HCT116 (cell line): ENCODE results near the gene SGIP1. TPM values are rescaled to one million over a fixed set of nuclear protein-coding genes. Genes with fewer than 3 reads are reported as not detected.
"Not testable (repeated sequence)": the region's sequence is repeated elsewhere in the genome, so short reads cannot be mapped to it uniquely, and the experiment has no call there.

Source experiments
- ATAC-seq: fragments of 200-7000 bp; cut with Tn5 transposase; 2 replicates; pipeline ENCODE4 v1.9.1; 2020; ENCODE audit warnings: mild to moderate bottlenecking, moderate library complexity
- BruUV-seq: library from RNA; stranded (reverse); fragments of 400-500 nt; replicated peaks from 2 replicates; lab custom pipeline; 2021; lab: Mats Ljungman, UMichigan
- CTCF ChIA-PET: fragments of 300-600 bp; sonication (Branson Sonifier 250); formaldehyde crosslinking; loops from one replicate; lab custom pipeline; 2021; ENCODE audit warnings: antibody characterized with exemption; lab: Charles Lee
- POLR2A ChIA-PET: fragments of 300-600, 350-600 bp; sonication (Branson Sonifier 250); formaldehyde crosslinking; loops from one replicate; lab custom pipeline; 2021; ENCODE audit warnings: antibody characterized with exemption; lab: Charles Lee
- RAD21 ChIA-PET, 2 experiments: fragments of 300-600 bp; sonication (Branson Sonifier 250); formaldehyde crosslinking; loops; one replicate each; lab custom pipeline; 2023; ENCODE audit warnings: low total read pairs in 2 of 2; ENCODE audit not compliant: uncharacterized antibody in 2 of 2, unreplicated experiment in 2 of 2, low non-redundant PET in 1 of 2; lab: Charles Lee
- DNase-seq: peaks from one replicate; pipeline ENCODE4 v3.0.0-alpha.2; 2010; ENCODE audit warnings: low read depth, low spot score
- H2AFZ ChIP-seq: fragments of 200-600 bp; shearing (Covaris generic), sonication (generic); 2 replicates; pipeline ENCODE4 v1.6.1; 2017; ENCODE audit warnings: low read depth, mixed run types, mixed read lengths, antibody characterized with exemption, low read length; ENCODE audit not compliant: poor library complexity, severe bottlenecking
- H3K27ac ChIP-seq: 2 replicates; pipeline ENCODE4 v1.5.1; 2012; ENCODE audit warnings: low read depth, low read length
- H3K27me3 ChIP-seq: fragments of 200-600 bp; sonication (generic); 2 replicates; pipeline ENCODE4 v1.6.1; 2016; ENCODE audit warnings: mixed run types, low read length, mixed read lengths; ENCODE audit not compliant: insufficient read depth
- H3K36me3 ChIP-seq, 2 experiments: fragments of 200-500 bp in 1 of 2; fragments of 200-600 bp in 1 of 2; sonication (Bioruptor generic) in 1 of 2; sonication (generic) in 1 of 2; 2 replicates each; pipeline versions ENCODE4 v1.5.1 to v1.6.1; 2014 to 2016; ENCODE audit warnings: low read length in 2 of 2, inconsistent platforms in 1 of 2, mixed read lengths in 1 of 2, mixed run types in 1 of 2; ENCODE audit not compliant: insufficient read depth in 2 of 2, control insufficient read depth in 1 of 2
- H3K4me1 ChIP-seq, 2 experiments: fragments of 200-600 bp in 1 of 2; sonication (generic) in 1 of 2; 2 replicates each; pipeline versions ENCODE4 v1.5.1 to v1.6.1; 2012 to 2017; ENCODE audit warnings: low read length in 2 of 2, inconsistent platforms in 1 of 2, mild to moderate bottlenecking in 1 of 2, mixed read lengths in 1 of 2, mixed run types in 1 of 2, moderate library complexity in 1 of 2; ENCODE audit not compliant: insufficient read depth in 2 of 2, control insufficient read depth in 1 of 2
- H3K4me2 ChIP-seq: fragments of 200-600 bp; sonication (generic); 2 replicates; pipeline ENCODE4 v1.6.1; 2017; ENCODE audit warnings: mixed run types, low read length, mixed read lengths
- H3K4me3 ChIP-seq, 2 experiments: fragments of 200-600 bp in 1 of 2; sonication (generic) in 1 of 2; replicated peaks in 1 of 2; 2 replicates each; pipeline ENCODE4 v1.5.1; 2011 to 2016; ENCODE audit warnings: low read length in 2 of 2, control low read depth in 1 of 2, low read depth in 1 of 2, mild to moderate bottlenecking in 1 of 2, mixed read lengths in 1 of 2, mixed run types in 1 of 2
- H3K79me2 ChIP-seq: fragments of 200-600 bp; sonication (generic); 2 replicates; pipeline ENCODE4 v1.6.1; 2017; ENCODE audit warnings: mild to moderate bottlenecking, mixed run types, low read length, moderate library complexity, mixed read lengths; ENCODE audit not compliant: insufficient read depth
- H3K9ac ChIP-seq: fragments of 200-600 bp; sonication (generic); 2 replicates; pipeline ENCODE4 v1.6.1; 2016; ENCODE audit warnings: low read length, mixed read lengths
- H3K9me2 ChIP-seq: fragments of 200-600 bp; sonication (generic), shearing (Covaris generic); 2 replicates; pipeline ENCODE4 v1.6.1; 2017; ENCODE audit warnings: mixed run types, mild to moderate bottlenecking, moderate library complexity; ENCODE audit not compliant: insufficient read depth
- H3K9me3 ChIP-seq, 2 experiments: fragments of 200-500 bp in 1 of 2; fragments of 200-600 bp in 1 of 2; sonication (Bioruptor generic) in 1 of 2; sonication (generic) in 1 of 2; 2 replicates each; pipeline ENCODE4 v1.6.1; 2014 to 2017; ENCODE audit warnings: low read length in 2 of 2, mixed read lengths in 2 of 2, inconsistent platforms in 1 of 2, low read depth in 1 of 2, mild to moderate bottlenecking in 1 of 2, mixed run types in 1 of 2, moderate library complexity in 1 of 2; ENCODE audit not compliant: control insufficient read depth in 1 of 2, insufficient read depth in 1 of 2
- H4K20me1 ChIP-seq: fragments of 200-600 bp; sonication (generic), shearing (Covaris generic); 2 replicates; pipeline ENCODE4 v1.6.1; 2017; ENCODE audit warnings: mixed run types, mild to moderate bottlenecking, moderate library complexity; ENCODE audit not compliant: insufficient read depth
- EZH2 ChIP-seq: fragments of 200-600 bp; sonication (generic); IDR thresholded peaks from 2 replicates; pipeline ENCODE4 v1.6.1; 2017; ENCODE audit warnings: antibody characterized with exemption, mixed run types
- RAD21 ChIP-seq: IDR thresholded peaks from 2 replicates; pipeline ENCODE4 v1.6.1; 2012; ENCODE audit warnings: low read depth, mild to moderate bottlenecking
- SRF ChIP-seq: IDR thresholded peaks from 2 replicates; pipeline ENCODE4 v1.6.1; 2012; ENCODE audit warnings: low read depth
- TCF7L2 ChIP-seq: IDR thresholded peaks from 2 replicates; pipeline ENCODE4 v1.7.0; 2011; ENCODE audit warnings: borderline replicate concordance, inconsistent platforms; ENCODE audit not compliant: insufficient read depth, insufficient read length; ENCODE audit errors: extremely low read depth
- intact Hi-C: fragments of 100-400 bp; cut with micrococcal nuclease; formaldehyde crosslinking; loops from 2 replicates; pipeline ENCODE4 v1.10.0; 2022
- total RNA-seq: library from RNA; stranded (reverse); gene quantifications from one replicate; pipeline ENCODE4 v1.2.1, GENCODE V29; 2021; ENCODE audit not compliant: unreplicated experiment
- TF ChIP-seq, protein P1 (sequence below): IDR thresholded peaks from 2 replicates; pipeline ENCODE4 v1.6.1; 2011; ENCODE audit warnings: mild to moderate bottlenecking, low read length, moderate library complexity; ENCODE audit not compliant: insufficient replicate concordance; ENCODE audit errors: extremely low read depth
- TF ChIP-seq, protein P2 (sequence below), 3 experiments: fragments of 200-600 bp in 1 of 3; sonication (generic) in 1 of 3; IDR thresholded peaks in 2 of 3; conservative IDR thresholded peaks in 1 of 3; 2 replicates each; pipeline ENCODE4 v1.5.1; 2012 to 2017; ENCODE audit warnings: low read depth in 2 of 3, low read length in 2 of 3, antibody characterized with exemption in 1 of 3, borderline replicate concordance in 1 of 3, control low read depth in 1 of 3, mild to moderate bottlenecking in 1 of 3, mixed read lengths in 1 of 3, mixed run types in 1 of 3, moderate library complexity in 1 of 3; ENCODE audit not compliant: insufficient read depth in 1 of 3

Gene SGIP1
- total RNA-seq, 1 experiment from 2014 or later: 0.15 TPM

- Histone ChIP-seq H3K9me2 (no peaks in the 10 kb centered on the region), H4K20me1 (no peaks in the 10 kb centered on the region), H2AFZ (no peak overlapping the region), H3K4me2 (no peak overlapping the region), H3K9me3 (no peaks in the 10 kb centered on the region), H3K4me3 (no peak overlapping the region), H3K4me1 (no peaks in the 10 kb centered on the region), H3K9ac (no peak overlapping the region), H3K27ac (no peak overlapping the region), H3K27me3 (no peaks in the 10 kb centered on the region), H3K79me2 (no peaks in the 10 kb centered on the region), H3K36me3 (no peaks in the 10 kb centered on the region)
- CTCF ChIA-PET: no interaction called here
- POLR2A ChIA-PET: no interaction called here
- RAD21 ChIA-PET: no interaction called here
- ATAC-seq (no peak), DNase-seq (no peak)
- TF ChIP-seq, protein P1, sequence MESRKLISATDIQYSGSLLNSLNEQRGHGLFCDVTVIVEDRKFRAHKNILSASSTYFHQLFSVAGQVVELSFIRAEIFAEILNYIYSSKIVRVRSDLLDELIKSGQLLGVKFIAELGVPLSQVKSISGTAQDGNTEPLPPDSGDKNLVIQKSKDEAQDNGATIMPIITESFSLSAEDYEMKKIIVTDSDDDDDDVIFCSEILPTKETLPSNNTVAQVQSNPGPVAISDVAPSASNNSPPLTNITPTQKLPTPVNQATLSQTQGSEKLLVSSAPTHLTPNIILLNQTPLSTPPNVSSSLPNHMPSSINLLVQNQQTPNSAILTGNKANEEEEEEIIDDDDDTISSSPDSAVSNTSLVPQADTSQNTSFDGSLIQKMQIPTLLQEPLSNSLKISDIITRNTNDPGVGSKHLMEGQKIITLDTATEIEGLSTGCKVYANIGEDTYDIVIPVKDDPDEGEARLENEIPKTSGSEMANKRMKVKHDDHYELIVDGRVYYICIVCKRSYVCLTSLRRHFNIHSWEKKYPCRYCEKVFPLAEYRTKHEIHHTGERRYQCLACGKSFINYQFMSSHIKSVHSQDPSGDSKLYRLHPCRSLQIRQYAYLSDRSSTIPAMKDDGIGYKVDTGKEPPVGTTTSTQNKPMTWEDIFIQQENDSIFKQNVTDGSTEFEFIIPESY: no peak
- TF ChIP-seq TCF7L2 (no peak), EZH2 (no peak), RAD21 (no peak), SRF (no peak)
- TF ChIP-seq, protein P2, sequence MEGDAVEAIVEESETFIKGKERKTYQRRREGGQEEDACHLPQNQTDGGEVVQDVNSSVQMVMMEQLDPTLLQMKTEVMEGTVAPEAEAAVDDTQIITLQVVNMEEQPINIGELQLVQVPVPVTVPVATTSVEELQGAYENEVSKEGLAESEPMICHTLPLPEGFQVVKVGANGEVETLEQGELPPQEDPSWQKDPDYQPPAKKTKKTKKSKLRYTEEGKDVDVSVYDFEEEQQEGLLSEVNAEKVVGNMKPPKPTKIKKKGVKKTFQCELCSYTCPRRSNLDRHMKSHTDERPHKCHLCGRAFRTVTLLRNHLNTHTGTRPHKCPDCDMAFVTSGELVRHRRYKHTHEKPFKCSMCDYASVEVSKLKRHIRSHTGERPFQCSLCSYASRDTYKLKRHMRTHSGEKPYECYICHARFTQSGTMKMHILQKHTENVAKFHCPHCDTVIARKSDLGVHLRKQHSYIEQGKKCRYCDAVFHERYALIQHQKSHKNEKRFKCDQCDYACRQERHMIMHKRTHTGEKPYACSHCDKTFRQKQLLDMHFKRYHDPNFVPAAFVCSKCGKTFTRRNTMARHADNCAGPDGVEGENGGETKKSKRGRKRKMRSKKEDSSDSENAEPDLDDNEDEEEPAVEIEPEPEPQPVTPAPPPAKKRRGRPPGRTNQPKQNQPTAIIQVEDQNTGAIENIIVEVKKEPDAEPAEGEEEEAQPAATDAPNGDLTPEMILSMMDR (IDR thresholded peaks at IDR 0.05 in 2 of 3, conservative IDR thresholded peaks at IDR 0.05 in 1 of 3; ENCODE audit: borderline replicate concordance in 1 of 3, insufficient read depth in 1 of 3, low read depth in 2 of 3, low read length in 2 of 3): no peak
- intact Hi-C loops: no loop called here
- no TSS peak for BruUV-seq
These were observed 245.6 kb downstream of the SGIP1 start for GRCh38 chr1:66779475-66780078.

GRCh38 chr1:66785800-66786199 lies 251.8 kb downstream of the SGIP1 start:
- H3K36me3 ChIP-seq, H3K4me2 ChIP-seq, H3K4me3 ChIP-seq, H3K27ac ChIP-seq, CTCF ChIA-PET, H3K9me3 ChIP-seq, H3K9me2 ChIP-seq, DNase-seq, intact Hi-C loops, H4K20me1 ChIP-seq, H3K27me3 ChIP-seq, POLR2A ChIA-PET, BruUV-seq, H3K79me2 ChIP-seq, H3K4me1 ChIP-seq, H2AFZ ChIP-seq, RAD21 ChIA-PET, ATAC-seq, H3K9ac ChIP-seq: not testable (repeated sequence)
